ENCODE results near the gene LYSMD1.
"Not testable (repeated sequence)": the region's sequence is repeated elsewhere in the genome, so short reads cannot be mapped to it uniquely, and the experiment has no call there.

LYSMD1 gene, protein sequence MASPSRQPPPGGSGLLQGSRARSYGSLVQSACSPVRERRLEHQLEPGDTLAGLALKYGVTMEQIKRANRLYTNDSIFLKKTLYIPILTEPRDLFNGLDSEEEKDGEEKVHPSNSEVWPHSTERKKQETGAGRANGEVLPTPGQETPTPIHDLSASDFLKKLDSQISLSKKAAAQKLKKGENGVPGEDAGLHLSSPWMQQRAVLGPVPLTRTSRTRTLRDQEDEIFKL

DNA sequence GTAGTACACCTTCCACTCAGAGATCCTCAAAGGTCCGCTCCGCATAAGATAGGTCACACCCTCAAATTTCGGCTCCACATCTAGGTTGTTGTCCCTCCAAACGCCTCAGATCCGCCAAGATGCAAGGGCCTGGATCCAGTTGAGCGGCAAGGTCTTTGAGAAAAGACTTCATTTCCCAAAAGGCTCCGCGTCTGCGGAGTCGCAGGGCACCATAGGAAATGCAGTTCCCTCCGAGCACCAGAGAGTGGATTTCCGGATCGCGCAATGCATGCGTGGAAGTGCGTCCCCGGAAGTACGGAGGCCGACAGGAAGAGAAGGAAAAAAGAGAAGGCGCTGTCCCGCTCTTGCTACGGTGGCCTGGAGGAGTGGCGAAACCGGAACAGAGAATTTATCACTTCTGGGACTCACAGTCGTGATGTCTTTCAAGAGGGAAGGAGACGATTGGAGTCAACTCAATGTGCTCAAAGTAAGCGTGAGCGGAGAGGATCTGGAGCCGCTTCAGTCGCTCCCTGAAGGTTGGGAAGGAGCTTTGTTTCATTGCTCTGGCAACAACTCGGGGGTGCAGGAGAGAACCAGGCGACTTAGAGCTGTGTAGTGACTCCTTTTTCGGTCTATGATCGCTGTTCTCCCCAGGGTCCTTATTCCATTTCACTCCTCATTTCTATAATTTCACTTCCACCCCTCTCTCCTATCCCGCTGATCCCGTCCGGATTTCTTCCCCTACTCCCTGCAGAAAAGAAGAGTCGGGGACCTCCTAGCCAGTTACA is at the start of gene LYSMD1, which contains the start of gene SCNM1:
Gene LYSMD1, minus strand, starts transcription at position 165 of the 767 bp plus-strand sequence. CDS start 644 bp downstream, outside the sequence.
Gene SCNM1, plus strand, starts transcription at position 407 of the 767 bp plus-strand sequence. Its CDS starts 9 bp downstream, at position 416.
- DNase-seq (ENCODE audit: extremely low read depth, insufficient read length) = peak; percentile 92
- TF ChIP-seq, protein P1, sequence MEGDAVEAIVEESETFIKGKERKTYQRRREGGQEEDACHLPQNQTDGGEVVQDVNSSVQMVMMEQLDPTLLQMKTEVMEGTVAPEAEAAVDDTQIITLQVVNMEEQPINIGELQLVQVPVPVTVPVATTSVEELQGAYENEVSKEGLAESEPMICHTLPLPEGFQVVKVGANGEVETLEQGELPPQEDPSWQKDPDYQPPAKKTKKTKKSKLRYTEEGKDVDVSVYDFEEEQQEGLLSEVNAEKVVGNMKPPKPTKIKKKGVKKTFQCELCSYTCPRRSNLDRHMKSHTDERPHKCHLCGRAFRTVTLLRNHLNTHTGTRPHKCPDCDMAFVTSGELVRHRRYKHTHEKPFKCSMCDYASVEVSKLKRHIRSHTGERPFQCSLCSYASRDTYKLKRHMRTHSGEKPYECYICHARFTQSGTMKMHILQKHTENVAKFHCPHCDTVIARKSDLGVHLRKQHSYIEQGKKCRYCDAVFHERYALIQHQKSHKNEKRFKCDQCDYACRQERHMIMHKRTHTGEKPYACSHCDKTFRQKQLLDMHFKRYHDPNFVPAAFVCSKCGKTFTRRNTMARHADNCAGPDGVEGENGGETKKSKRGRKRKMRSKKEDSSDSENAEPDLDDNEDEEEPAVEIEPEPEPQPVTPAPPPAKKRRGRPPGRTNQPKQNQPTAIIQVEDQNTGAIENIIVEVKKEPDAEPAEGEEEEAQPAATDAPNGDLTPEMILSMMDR (IDR thresholded peaks at IDR 0.05; ENCODE audit: insufficient read depth, low read length, poor library complexity, severe bottlenecking) = no peak
- peak within 1 kb of the TSS; percentile 69 for H3K4me3 ChIP-seq (replicated peaks; ENCODE audit: low read depth, low read length)
- H3K27me3 ChIP-seq (replicated peaks; ENCODE audit: control insufficient read depth, insufficient read depth, low read length) = no peaks in the 10 kb centered on the region
- H3K36me3 ChIP-seq (ENCODE audit: control insufficient read depth, insufficient read depth, low read length) = peaks cover 11% of the 10 kb centered on the region

GRCh38 chr1:151213560-151213959 is 47.9 kb upstream of the LYSMD1 start:
- TF ChIP-seq, protein P1 (IDR thresholded peaks at IDR 0.05; ENCODE audit: insufficient read depth, low read length, poor library complexity, severe bottlenecking) = no peak
- Histone ChIP-seq H3K27me3 (replicated peaks; ENCODE audit: control insufficient read depth, insufficient read depth, low read length) (no peaks in the 10 kb centered on the region), H3K36me3 (ENCODE audit: control insufficient read depth, insufficient read depth, low read length) (peaks cover 5% of the 10 kb centered on the region), H3K4me3 (replicated peaks; ENCODE audit: low read depth, low read length) (no peak overlapping the region)
- DNase-seq (ENCODE audit: extremely low read depth, insufficient read length) = no peak

DNA sequence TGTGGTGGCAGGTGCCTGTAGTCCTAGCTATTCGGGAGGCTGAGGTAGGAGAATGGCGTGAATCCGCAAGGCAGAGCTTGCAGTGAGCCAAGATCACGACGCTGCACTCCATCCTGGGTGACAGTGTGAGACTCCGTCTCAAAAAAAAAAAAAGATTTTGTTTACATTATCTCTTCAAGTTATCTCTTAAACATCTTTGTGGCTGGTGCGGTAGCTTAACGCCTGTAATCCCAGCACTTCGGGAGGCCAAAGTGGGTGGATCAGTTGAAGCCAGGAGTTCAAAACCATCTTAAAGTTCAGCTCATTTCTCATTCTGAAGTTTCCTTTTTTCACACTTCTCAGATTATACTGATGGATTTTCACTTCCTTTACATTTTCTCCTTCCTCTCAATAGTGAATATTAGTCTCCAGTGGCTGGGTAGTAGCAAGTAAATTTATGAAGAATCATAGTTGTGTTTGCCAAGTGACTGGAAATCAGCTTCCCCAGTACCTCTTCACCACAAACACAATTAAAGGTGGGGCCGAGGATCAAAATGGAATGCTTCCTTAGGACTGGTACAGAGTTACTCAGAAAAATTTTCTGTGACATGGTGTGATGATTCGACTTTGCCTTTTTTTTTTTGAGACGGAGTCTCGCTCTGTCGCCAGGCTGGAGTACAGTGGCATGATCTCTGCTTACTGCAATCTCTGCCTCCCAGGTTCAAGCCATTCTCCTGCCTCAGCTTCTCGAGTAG is 46.4 kb upstream of the LYSMD1 start:
- Histone ChIP-seq H3K4me3 (replicated peaks; ENCODE audit: low read depth, low read length) (no peak overlapping the region), H3K27me3 (replicated peaks; ENCODE audit: control insufficient read depth, insufficient read depth, low read length) (no peaks in the 10 kb centered on the region), H3K36me3 (ENCODE audit: control insufficient read depth, insufficient read depth, low read length) (peaks cover 5% of the 10 kb centered on the region)
- TF ChIP-seq, protein P1 (IDR thresholded peaks at IDR 0.05; ENCODE audit: insufficient read depth, low read length, poor library complexity, severe bottlenecking) = no peak
- no peak for DNase-seq (ENCODE audit: extremely low read depth, insufficient read length)

GRCh38 chr1:151210830-151211229 is 45.1 kb upstream of the LYSMD1 start:
- Histone ChIP-seq H3K36me3 (ENCODE audit: control insufficient read depth, insufficient read depth, low read length) (peaks cover 5% of the 10 kb centered on the region), H3K27me3 (replicated peaks; ENCODE audit: control insufficient read depth, insufficient read depth, low read length) (no peaks in the 10 kb centered on the region), H3K4me3 (replicated peaks; ENCODE audit: low read depth, low read length) (no peak overlapping the region)
- TF ChIP-seq, protein P1 (IDR thresholded peaks at IDR 0.05; ENCODE audit: insufficient read depth, low read length, poor library complexity, severe bottlenecking) = no peak
- no peak for DNase-seq (ENCODE audit: extremely low read depth, insufficient read length)

DNA sequence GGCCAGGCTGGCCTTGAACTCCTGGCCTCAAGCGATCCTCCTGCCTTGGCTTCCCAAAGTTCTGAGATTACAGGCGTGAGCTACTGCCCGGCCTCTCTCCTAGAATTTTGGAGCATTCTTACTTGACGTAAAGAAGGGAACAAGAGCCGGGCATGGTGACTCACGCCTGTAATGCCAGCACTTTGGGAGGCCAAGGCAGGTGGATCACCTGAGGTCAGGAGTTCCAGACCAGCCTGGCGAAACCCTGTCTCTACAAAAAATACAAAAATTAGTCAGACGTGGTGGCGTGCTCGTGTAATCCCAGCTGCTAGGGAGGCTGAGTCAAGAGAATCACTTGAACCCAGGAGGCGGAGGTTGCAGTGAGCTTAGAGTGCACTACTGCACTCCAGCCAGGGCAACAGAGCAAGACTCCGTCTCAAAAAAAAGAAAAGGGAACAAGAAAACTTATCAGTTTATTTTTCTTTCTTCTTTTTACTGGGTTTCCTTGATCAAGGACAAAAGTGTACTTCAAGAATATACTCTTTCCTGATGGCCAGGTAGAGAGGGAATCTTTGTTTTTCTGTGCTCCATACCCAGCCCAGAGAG is 39.8 kb upstream of the LYSMD1 start:
- not testable (repeated sequence) for H3K27me3 ChIP-seq (replicated peaks; ENCODE audit: control insufficient read depth, insufficient read depth, low read length); DNase-seq (ENCODE audit: extremely low read depth, insufficient read length)
- peaks cover 10% of the 10 kb centered on the region for H3K36me3 ChIP-seq (ENCODE audit: control insufficient read depth, insufficient read depth, low read length)

More for the DNA sequence above, 39.8 kb upstream of the LYSMD1 start:
- H3K4me3 ChIP-seq (replicated peaks; ENCODE audit: low read depth, low read length) = not testable (repeated sequence)
